H1 (cell line): ENCODE data around the gene THUMPD3. TPM values are rescaled to one million over a fixed set of nuclear protein-coding genes. Genes with fewer than 3 reads are reported as not detected.

ENCODE experiments used
- BACH1 ChIP-seq: IDR thresholded peaks from 2 replicates; pipeline ENCODE4 v1.6.1; 2012; ENCODE audit warnings: low read length, improper control_type of control experiment
- KDM1A ChIP-seq: fragments of 200-600, 300-600 bp; sonication (generic); IDR thresholded peaks from 2 replicates; pipeline ENCODE4 v1.7.1; 2016; ENCODE audit warnings: mild to moderate bottlenecking, low read length, borderline replicate concordance
- NANOG ChIP-seq: IDR thresholded peaks from 2 replicates; pipeline ENCODE4 v1.6.1; 2011; ENCODE audit warnings: low read length, low read depth, mild to moderate bottlenecking, inconsistent platforms; ENCODE audit not compliant: insufficient read depth, poor library complexity, severe bottlenecking
- RXRA ChIP-seq: IDR thresholded peaks from 2 replicates; pipeline ENCODE4 v1.6.1; 2011; ENCODE audit warnings: low read depth, mild to moderate bottlenecking, low read length, moderate library complexity; ENCODE audit not compliant: insufficient read depth
- SP2 ChIP-seq: IDR thresholded peaks from 2 replicates; pipeline ENCODE4 v1.6.1; 2012; ENCODE audit warnings: mild to moderate bottlenecking, low read length, inconsistent platforms
- TEAD4 ChIP-seq: IDR thresholded peaks from 2 replicates; pipeline ENCODE4 v1.6.1; 2012; ENCODE audit warnings: low read depth, low read length, inconsistent platforms, mixed read lengths
- polyA plus RNA-seq, 7 experiments: library from polyadenylated mRNA; depleted of rRNA in 3 of 7; stranded (reverse) in 5 of 7; unstranded in 2 of 7; fragments of >200 nt in 5 of 7; fragments of 200-250 nt in 2 of 7; gene quantifications; 1 replicate in 5 of 7; 2 replicates in 1 of 7; 4 replicates in 1 of 7; pipeline versions ENCODE4 v1.2.1 to v1.2.3, GENCODE V29; 2011 to 2013; ENCODE audit warnings: missing spikeins in 2 of 7, mixed read lengths in 2 of 7
- total RNA-seq: library from RNA; stranded (reverse); fragmentation: NEBNext Ultra II Directional; extraction: Animal tissue kit (Norgen Biotek cat#: 25700); gene quantifications from 2 replicates; pipeline ENCODE4 v1.2.1, GENCODE V29; 2021

The THUMPD3 gene
- total and polyA plus RNA-seq, 2 of the 8 experiments (the other 6 are each of a cell fraction or from before 2014, with no cell fraction given), result 26.7 to 68.9 TPM

- TF ChIP-seq BACH1, result no peak
- TF ChIP-seq SP2, result no peak
- no peak for TF ChIP-seq NANOG
- no peak for TF ChIP-seq KDM1A
- TF ChIP-seq TEAD4, result no peak
- TF ChIP-seq RXRA, result no peak
Observed at GRCh38 chr3:9386078-9386459, 23.2 kb downstream of the THUMPD3 start (continued).
